H1 (cell line): Measurements from ENCODE around the gene MEIOB. TPM values are rescaled to one million over a fixed set of nuclear protein-coding genes. Genes with fewer than 3 reads are reported as not detected.
"Not testable (repeated sequence)": the region's sequence is repeated elsewhere in the genome, so short reads cannot be mapped to it uniquely, and the experiment has no call there.

Experiments used
- CTCF ChIA-PET: fragments of 300-600 bp; sonication (Branson Sonifier 250); formaldehyde crosslinking; loops from one replicate; lab custom pipeline; 2021; ENCODE audit not compliant: partially characterized antibody; lab: Charles Lee
- POLR2A ChIA-PET: fragments of 300-600 bp; sonication (Branson Sonifier 250); formaldehyde crosslinking; loops from one replicate; lab custom pipeline; 2021; ENCODE audit warnings: inconsistent platforms; ENCODE audit not compliant: partially characterized antibody; lab: Charles Lee
- DNase-seq, 2 experiments: peaks; one replicate each; pipeline versions ENCODE4 v3.0.0 to v3.0.0-alpha.2; 2010 to 2022; ENCODE audit warnings: low spot score in 2 of 2, low read depth in 1 of 2, mixed read lengths in 1 of 2
- FAIRE-seq: peaks from 2 replicates; lab custom pipeline; 2011; peaks lifted over from hg19 to GRCh38; lab: Jason Lieb, UNC
- H2AFZ ChIP-seq: 2 replicates; pipeline ENCODE4 v1.8.1; 2012; ENCODE audit warnings: low read length, inconsistent platforms
- H2AK5ac ChIP-seq: 2 replicates; pipeline ENCODE4 v1.6.1; 2013; ENCODE audit warnings: low read depth, low read length
- H2BK120ac ChIP-seq: replicated peaks from 2 replicates; pipeline ENCODE3; 2013; ENCODE audit warnings: low read depth, low read length, inconsistent platforms
- H2BK12ac ChIP-seq: 2 replicates; pipeline ENCODE4 v1.6.1; 2013; ENCODE audit warnings: low read depth, low read length
- H2BK15ac ChIP-seq: 2 replicates; pipeline ENCODE4 v1.6.1; 2013; ENCODE audit warnings: low read length
- H2BK20ac ChIP-seq: 2 replicates; pipeline ENCODE4 v1.6.1; 2013; ENCODE audit warnings: low read length
- H2BK5ac ChIP-seq: 2 replicates; pipeline ENCODE4 v1.6.1; 2013; ENCODE audit warnings: low read depth, low read length
- H3K14ac ChIP-seq: 2 replicates; pipeline ENCODE4 v1.6.1; 2013; ENCODE audit warnings: inconsistent platforms; ENCODE audit not compliant: insufficient read length
- H3K18ac ChIP-seq: 2 replicates; pipeline ENCODE4 v1.6.1; 2013; ENCODE audit warnings: low read length; ENCODE audit errors: extremely low read depth
- H3K23ac ChIP-seq: 2 replicates; pipeline ENCODE4 v1.6.1; 2013; ENCODE audit warnings: inconsistent platforms; ENCODE audit not compliant: insufficient read length
- H3K23me2 ChIP-seq: 2 replicates; pipeline ENCODE4 v1.6.1; 2013; ENCODE audit warnings: low read depth, low read length
- H3K27ac ChIP-seq: 2 replicates; pipeline ENCODE4 v1.6.1; 2011; ENCODE audit warnings: low read depth, low read length, inconsistent platforms
- H3K27me3 ChIP-seq, 4 experiments: replicated peaks in 1 of 4; 1 replicate in 1 of 4; 2 replicates in 3 of 4; pipeline versions ENCODE4 v1.6.1 to v1.8.1; 2011 to 2013; ENCODE audit warnings: low read length in 3 of 4, mild to moderate bottlenecking in 3 of 4, inconsistent platforms in 2 of 4, mixed read lengths in 2 of 4, moderate library complexity in 1 of 4; ENCODE audit not compliant: control insufficient read depth in 3 of 4, insufficient read depth in 3 of 4; ENCODE audit errors: extremely low read depth in 1 of 4
- H3K36me3 ChIP-seq, 4 experiments: 2 replicates each; pipeline versions ENCODE4 v1.6.1 to v1.8.1; 2011 to 2013; ENCODE audit warnings: mild to moderate bottlenecking in 4 of 4, low read length in 3 of 4, moderate library complexity in 2 of 4, control low read depth in 1 of 4, inconsistent platforms in 1 of 4; ENCODE audit not compliant: insufficient read depth in 4 of 4, control insufficient read depth in 2 of 4
- H3K4ac ChIP-seq: replicated peaks from 2 replicates; pipeline ENCODE3; 2013; ENCODE audit warnings: low read length, low read depth, mixed read lengths, inconsistent platforms; ENCODE audit not compliant: insufficient read length
- H3K4me1 ChIP-seq, 4 experiments: replicated peaks in 1 of 4; 1 replicate in 1 of 4; 2 replicates in 3 of 4; pipeline versions ENCODE4 v1.6.1 to v1.8.1; 2011 to 2013; ENCODE audit warnings: low read length in 3 of 4, inconsistent platforms in 2 of 4, mixed read lengths in 1 of 4; ENCODE audit not compliant: insufficient read depth in 4 of 4, control insufficient read depth in 3 of 4
- H3K4me2 ChIP-seq, 2 experiments: 2 replicates each; pipeline versions ENCODE4 v1.6.1 to v1.8.1; 2011 to 2013; ENCODE audit warnings: low read depth in 2 of 2, low read length in 2 of 2, control low read depth in 1 of 2, inconsistent platforms in 1 of 2, mild to moderate bottlenecking in 1 of 2; ENCODE audit not compliant: insufficient read depth in 1 of 2
- H3K4me3 ChIP-seq, 4 experiments: fragments of 200-600, 300-600 bp in 1 of 4; sonication (generic), shearing (Covaris generic), sonication (Bioruptor Twin) in 1 of 4; 2 replicates each; pipeline versions ENCODE4 v1.5.1 to v1.8.1; 2011 to 2016; ENCODE audit warnings: low read length in 4 of 4, low read depth in 3 of 4, control low read depth in 2 of 4, inconsistent platforms in 2 of 4, mild to moderate bottlenecking in 2 of 4, mixed read lengths in 1 of 4, moderate library complexity in 1 of 4; ENCODE audit not compliant: insufficient read depth in 2 of 4; ENCODE audit errors: extremely low read depth in 1 of 4
- H3K56ac ChIP-seq: replicated peaks from 2 replicates; pipeline ENCODE3; 2013; ENCODE audit warnings: low read depth, mild to moderate bottlenecking, mixed read lengths, low read length, inconsistent platforms; ENCODE audit not compliant: insufficient read length
- H3K79me1 ChIP-seq: 2 replicates; pipeline ENCODE4 v1.6.1; 2013; ENCODE audit warnings: low read depth, low read length, control low read depth
- H3K79me2 ChIP-seq, 2 experiments: 2 replicates each; pipeline versions ENCODE4 v1.6.1 to v1.8.1; 2012 to 2013; ENCODE audit warnings: low read length in 2 of 2, mild to moderate bottlenecking in 2 of 2, inconsistent platforms in 1 of 2; ENCODE audit not compliant: insufficient read depth in 2 of 2, control insufficient read depth in 1 of 2
- H3K9ac ChIP-seq, 4 experiments: replicated peaks in 1 of 4; 1 replicate in 1 of 4; 2 replicates in 3 of 4; pipeline versions ENCODE4 v1.6.1 to v1.8.1; 2011 to 2013; ENCODE audit warnings: low read depth in 3 of 4, low read length in 3 of 4, control low read depth in 2 of 4, mild to moderate bottlenecking in 2 of 4, moderate library complexity in 2 of 4, inconsistent platforms in 1 of 4; ENCODE audit errors: extremely low read depth in 1 of 4
- H3K9me3 ChIP-seq, 2 experiments: 2 replicates each; pipeline versions ENCODE4 v1.6.1 to v1.8.1; 2012 to 2013; ENCODE audit warnings: mild to moderate bottlenecking in 2 of 2, moderate library complexity in 2 of 2, control low read depth in 1 of 2, inconsistent platforms in 1 of 2, low read depth in 1 of 2, low read length in 1 of 2, mixed read lengths in 1 of 2; ENCODE audit not compliant: insufficient read depth in 2 of 2
- H4K20me1 ChIP-seq, 2 experiments: replicated peaks in 1 of 2; 2 replicates each; pipeline versions ENCODE3 to v1.8.1; 2011 to 2013; ENCODE audit warnings: inconsistent platforms in 2 of 2, low read length in 2 of 2, mild to moderate bottlenecking in 1 of 2; ENCODE audit not compliant: insufficient read depth in 2 of 2, control insufficient read depth in 1 of 2
- H4K5ac ChIP-seq: 2 replicates; pipeline ENCODE4 v1.6.1; 2013; ENCODE audit warnings: low read length, low read depth, mixed read lengths, inconsistent platforms; ENCODE audit not compliant: insufficient read length
- H4K8ac ChIP-seq: 2 replicates; pipeline ENCODE4 v1.8.0; 2013; ENCODE audit warnings: mild to moderate bottlenecking, moderate library complexity, low read length, inconsistent platforms; ENCODE audit not compliant: insufficient read depth; ENCODE audit errors: extremely low read depth
- H4K91ac ChIP-seq: replicated peaks from 2 replicates; pipeline ENCODE3; 2013; ENCODE audit warnings: low read length, mixed read lengths, inconsistent platforms; ENCODE audit not compliant: insufficient read length
- WGBS, 2 experiments: shearing (Covaris generic) in 1 of 2; methylation state at CpG; one replicate each; pipeline versions ENCODE4 v1.1.6 to v1.1.7; 2013 to 2015; ENCODE audit warnings: low lambda C conversion rate in 2 of 2, mixed read lengths in 2 of 2, inconsistent platforms in 1 of 2, low coverage in 1 of 2, missing lambda C conversion rate in 1 of 2; ENCODE audit not compliant: insufficient replicate concordance in 2 of 2, insufficient coverage in 1 of 2, insufficient read length in 1 of 2; ENCODE audit errors: extremely low coverage in 1 of 2, missing lambda C conversion rate in 1 of 2; 5-methylcytosine and 5-hydroxymethylcytosine counted together
- polyA plus RNA-seq, 7 experiments: library from polyadenylated mRNA; depleted of rRNA in 3 of 7; stranded (reverse) in 5 of 7; unstranded in 2 of 7; fragments of >200 nt in 5 of 7; fragments of 200-250 nt in 2 of 7; gene quantifications; 1 replicate in 5 of 7; 2 replicates in 1 of 7; 4 replicates in 1 of 7; pipeline versions ENCODE4 v1.2.1 to v1.2.3, GENCODE V29; 2011 to 2013; ENCODE audit warnings: missing spikeins in 2 of 7, mixed read lengths in 2 of 7
- total RNA-seq: library from RNA; stranded (reverse); fragmentation: NEBNext Ultra II Directional; extraction: Animal tissue kit (Norgen Biotek cat#: 25700); gene quantifications from 2 replicates; pipeline ENCODE4 v1.2.1, GENCODE V29; 2021

Gene MEIOB
- total and polyA plus RNA-seq, 2 of the 8 experiments (the other 6 are each of a cell fraction or from before 2014, with no cell fraction given) = 0.63 to 1.1 TPM

DNA sequence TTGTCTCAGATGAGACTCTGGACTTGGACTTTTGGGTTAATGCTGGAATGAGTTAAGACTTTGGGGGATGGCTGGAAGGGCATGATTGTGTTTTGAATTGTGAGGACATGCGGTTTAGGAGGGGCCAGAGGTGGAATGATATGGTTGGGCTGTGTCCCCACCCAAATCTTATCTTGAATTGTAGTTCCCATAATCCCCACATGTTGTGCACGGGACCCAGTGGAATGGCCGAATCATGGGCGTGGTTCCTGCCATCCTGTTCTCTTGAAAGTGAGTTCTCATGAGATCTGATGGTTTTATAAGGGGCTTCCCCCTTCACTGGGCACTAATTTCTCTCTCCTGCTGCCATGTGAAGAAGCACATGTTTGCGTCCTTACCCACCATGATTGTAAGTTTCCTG lies 72.7 kb downstream of the MEIOB start:
- H3K36me3 ChIP-seq, H2BK20ac ChIP-seq, H2BK12ac ChIP-seq, H4K91ac ChIP-seq, H3K9ac ChIP-seq, DNase-seq, H3K18ac ChIP-seq, H3K4me3 ChIP-seq, H4K8ac ChIP-seq, H2AK5ac ChIP-seq, FAIRE-seq, H4K5ac ChIP-seq, H2AFZ ChIP-seq, H4K20me1 ChIP-seq, H3K56ac ChIP-seq, H2BK120ac ChIP-seq, H3K27ac ChIP-seq, H3K23me2 ChIP-seq, POLR2A ChIA-PET, H3K79me2 ChIP-seq, H3K4ac ChIP-seq, H3K27me3 ChIP-seq, H3K4me2 ChIP-seq, H3K4me1 ChIP-seq, H2BK15ac ChIP-seq, H3K79me1 ChIP-seq, CTCF ChIA-PET, H2BK5ac ChIP-seq, H3K14ac ChIP-seq, H3K23ac ChIP-seq: not testable (repeated sequence)
- WGBS, 2 experiments = 69% methylated on average over 5 of the region's 5 CpGs; no CpG with 5 or more reads in 1 of the 2 experiments
- peaks cover 29% of the 10 kb centered on the region in 2 experiments for H3K9me3 ChIP-seq
